ENCODE data around the gene WHRN. TPM values are rescaled to one million over a fixed set of nuclear protein-coding genes. Genes with fewer than 3 reads are reported as not detected.

The WHRN gene
- total and polyA plus RNA-seq, 2 of the 13 experiments (the other 11 are each of a cell fraction or from before 2014, with no cell fraction given) = 2.3 to 5.3 TPM

DNA sequence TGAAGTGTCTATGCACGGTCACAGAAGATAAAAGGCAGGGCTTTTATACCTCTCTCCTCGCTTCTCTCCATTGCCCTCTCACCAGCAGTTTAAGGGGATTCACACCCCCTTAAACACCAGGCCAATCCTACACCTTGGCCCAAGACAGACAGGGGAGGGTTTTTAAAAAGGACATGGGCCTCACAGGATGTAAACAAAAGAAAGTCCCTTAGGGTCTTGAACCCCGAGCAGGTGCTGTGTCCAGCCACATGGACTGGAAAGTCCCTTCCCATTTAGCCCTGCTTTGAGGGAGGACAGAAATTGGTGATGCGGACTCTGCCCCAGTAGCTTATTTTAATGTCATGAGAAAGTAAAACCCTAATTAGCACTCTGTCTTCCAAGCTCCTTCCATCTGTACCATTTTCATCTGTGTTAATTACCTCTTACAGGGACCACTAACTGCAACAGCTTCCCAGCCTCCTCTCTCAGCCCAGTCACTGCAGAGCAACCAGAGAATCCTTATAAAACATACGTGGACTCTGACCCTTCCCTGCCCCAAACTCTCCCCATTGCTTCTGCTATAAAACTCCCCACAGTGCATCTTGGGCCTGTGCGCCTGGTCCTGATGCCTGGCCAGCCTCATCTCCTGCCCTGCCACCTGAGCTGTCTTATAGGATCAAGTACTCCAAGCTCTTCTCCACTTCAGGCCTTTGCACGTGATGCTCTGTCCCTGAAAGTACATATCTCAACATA lies 16.7 kb downstream of the WHRN start:
- BruUV-seq (replicated peaks) = no TSS peak
- Histone ChIP-seq H3K4me2 (ENCODE audit: low read depth, low read length) (no peak overlapping the region), H4K20me1 (ENCODE audit: insufficient read depth, low read length) (no peaks in the 10 kb centered on the region), H3K9me3 (ENCODE audit: low read length) (no peaks in the 10 kb centered on the region), H3K9ac (ENCODE audit: insufficient read depth, low read depth, low read length) (no peak overlapping the region), H3K79me2 (ENCODE audit: insufficient read depth, low read length) (no peaks in the 10 kb centered on the region), H2AFZ (ENCODE audit: low read length) (no peak overlapping the region), H3K36me3 (replicated peaks in 1 of 2; ENCODE audit: control insufficient read depth in 1 of 2, insufficient read depth in 2 of 2, low read length in 2 of 2) (no peaks in the 10 kb centered on the region; a peak in 1 of 5 replicates), H3K4me3 (replicated peaks in 1 of 3; ENCODE audit: insufficient read depth in 1 of 3, low read depth in 2 of 3, low read length in 3 of 3) (no peak overlapping the region), H3K27ac (ENCODE audit: extremely low read length, insufficient read depth, low read length) (no peak overlapping the region), H3K4me1 (ENCODE audit: insufficient read depth, low read length) (no peaks in the 10 kb centered on the region), H3K27me3 (ENCODE audit: control insufficient read depth in 1 of 2, insufficient read depth in 2 of 2, low read length in 2 of 2) (no peaks in the 10 kb centered on the region)
- DNase-seq (ENCODE audit: low spot score) (no peak), ATAC-seq (no peak), FAIRE-seq (no peak)
- 82% methylated on average over 7 of the region's 7 CpGs for WGBS (ENCODE audit: low lambda C conversion rate)
- intact Hi-C loops (cut with micrococcal nuclease; ENCODE audit: unreplicated experiment) = loop anchor here (5.0 kb wide), 2 partner anchors 99 to 124 kb away; partner anchors contain the start of genes ATP6V1G1 and TMEM268
- in situ Hi-C loops (cut with HindIII; ENCODE audit: extremely low pct_ligation_motif_present, low pct_unique_long_range_greater_than_20kb) = loop anchor here (5.0 kb wide), 1 partner anchor 164 kb away; no protein-coding TSS in a partner anchor
- POLR2A ChIA-PET = interaction anchor here (1.7 kb wide), 1 partner anchor 13 kb away, joined by 4 read pairs; no protein-coding TSS in a partner anchor
- TF ChIP-seq ZNF160 (CRISPR knock-in tag; IDR thresholded peaks at IDR 0.05) = no peak
- CTCF ChIA-PET (ENCODE audit: low intra/inter-chr PET ratio, low total read pairs) = interaction anchor here (1.3 to 3.3 kb wide), 3 partner anchors 20 to 194 kb away, joined by 5 to 37 read pairs (median 5); partner anchors contain the start of gene TEX48

DNA sequence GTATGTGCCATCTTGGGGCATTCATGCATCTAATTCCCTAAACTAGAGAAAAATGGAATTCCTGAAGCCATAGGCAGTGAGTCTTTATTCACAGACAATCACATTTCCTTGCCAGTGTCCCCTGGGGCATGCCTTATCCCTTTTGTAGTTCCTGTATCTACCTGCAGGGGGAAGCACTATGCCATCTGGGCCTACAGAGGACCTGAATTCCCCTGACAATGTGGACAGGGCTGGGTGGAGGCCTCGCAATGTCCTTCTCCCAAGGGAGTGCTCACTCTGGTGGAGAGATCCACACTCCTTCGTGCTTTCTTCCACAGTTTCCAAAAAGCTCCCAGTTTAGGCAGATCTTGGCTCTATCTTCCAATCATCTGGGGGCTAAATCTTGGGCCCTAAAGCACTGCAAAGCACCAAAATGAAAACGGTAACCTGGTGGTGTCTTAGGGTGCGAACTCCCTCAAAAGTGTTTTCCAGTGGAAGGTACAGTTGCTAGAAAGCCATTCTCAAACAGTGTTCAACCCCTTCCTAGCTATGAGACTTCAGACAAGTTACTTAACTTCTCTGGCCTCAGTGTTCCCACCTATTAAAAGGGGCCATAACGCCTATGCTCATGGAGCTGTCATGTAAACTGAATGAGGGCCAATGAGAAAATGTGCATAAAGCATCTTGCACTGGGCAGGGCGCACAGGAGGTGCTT lies 17.5 kb downstream of the WHRN start:
- no peaks in the 10 kb centered on the region; a peak in 1 of 5 replicates for H3K36me3 ChIP-seq (replicated peaks in 1 of 2; ENCODE audit: control insufficient read depth in 1 of 2, insufficient read depth in 2 of 2, low read length in 2 of 2)
- 73% methylated on average over 6 of the region's 6 CpGs for WGBS (ENCODE audit: low lambda C conversion rate)
- no TSS peak for BruUV-seq (replicated peaks)
- no peak overlapping the region for H3K9ac ChIP-seq (ENCODE audit: insufficient read depth, low read depth, low read length)
- peaks cover under 1% of the 10 kb centered on the region; the same call in 1 of the 2 replicates for H4K20me1 ChIP-seq (ENCODE audit: insufficient read depth, low read length)
- ATAC-seq (peak; percentile 99), FAIRE-seq (peak; percentile 96), DNase-seq (ENCODE audit: low spot score) (peak; percentile 71)
- no peak overlapping the region for H2AFZ ChIP-seq (ENCODE audit: low read length)
- no peaks in the 10 kb centered on the region for H3K9me3 ChIP-seq (ENCODE audit: low read length)
- CTCF ChIA-PET (ENCODE audit: low intra/inter-chr PET ratio, low total read pairs) = interaction anchor here (1.2 to 3.3 kb wide), 5 partner anchors 19 to 194 kb away, joined by 3 to 37 read pairs (median 5); partner anchors contain the start of gene TEX48
- in situ Hi-C loops (cut with HindIII; ENCODE audit: extremely low pct_ligation_motif_present, low pct_unique_long_range_greater_than_20kb) (loop anchor here (5.0 kb wide), 1 partner anchor 165 kb away; no protein-coding TSS in a partner anchor), intact Hi-C loops (cut with micrococcal nuclease; ENCODE audit: unreplicated experiment) (loop anchor here (1.0 to 5.0 kb wide), 5 partner anchors 15 to 166 kb away; partner anchors contain the start of genes ATP6V1G1 and TMEM268)
- no peak overlapping the region for H3K4me2 ChIP-seq (ENCODE audit: low read depth, low read length)
- no peaks in the 10 kb centered on the region for H3K4me1 ChIP-seq (ENCODE audit: insufficient read depth, low read length)
- POLR2A ChIA-PET = interaction anchor here (1.7 kb wide), 1 partner anchor 14 kb away, joined by 4 read pairs; no protein-coding TSS in a partner anchor
- no peaks in the 10 kb centered on the region for H3K79me2 ChIP-seq (ENCODE audit: insufficient read depth, low read length)
- H3K27me3 ChIP-seq (ENCODE audit: control insufficient read depth in 1 of 2, insufficient read depth in 2 of 2, low read length in 2 of 2) = no peaks in the 10 kb centered on the region
- no peak overlapping the region for H3K27ac ChIP-seq (ENCODE audit: extremely low read length, insufficient read depth, low read length)
- no peak overlapping the region for H3K4me3 ChIP-seq (replicated peaks in 1 of 3; ENCODE audit: insufficient read depth in 1 of 3, low read depth in 2 of 3, low read length in 3 of 3)
- TF ChIP-seq, protein P1, sequence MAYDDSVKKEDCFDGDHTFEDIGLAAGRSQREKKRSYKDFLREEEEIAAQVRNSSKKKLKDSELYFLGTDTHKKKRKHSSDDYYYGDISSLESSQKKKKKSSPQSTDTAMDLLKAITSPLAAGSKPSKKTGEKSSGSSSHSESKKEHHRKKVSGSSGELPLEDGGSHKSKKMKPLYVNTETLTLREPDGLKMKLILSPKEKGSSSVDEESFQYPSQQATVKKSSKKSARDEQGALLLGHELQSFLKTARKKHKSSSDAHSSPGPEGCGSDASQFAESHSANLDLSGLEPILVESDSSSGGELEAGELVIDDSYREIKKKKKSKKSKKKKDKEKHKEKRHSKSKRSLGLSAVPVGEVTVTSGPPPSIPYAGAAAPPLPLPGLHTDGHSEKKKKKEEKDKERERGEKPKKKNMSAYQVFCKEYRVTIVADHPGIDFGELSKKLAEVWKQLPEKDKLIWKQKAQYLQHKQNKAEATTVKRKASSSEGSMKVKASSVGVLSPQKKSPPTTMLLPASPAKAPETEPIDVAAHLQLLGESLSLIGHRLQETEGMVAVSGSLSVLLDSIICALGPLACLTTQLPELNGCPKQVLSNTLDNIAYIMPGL (CRISPR knock-in tag; IDR thresholded peaks at IDR 0.05; ENCODE audit: borderline replicate concordance in 1 of 2, low read depth in 1 of 2) = peak in 1 of 2 experiments; percentile 40; a peak in 2 of 4 replicates
- TF ChIP-seq ZMYM3 (CRISPR knock-in tag; IDR thresholded peaks at IDR 0.05) (0 out of 2 replicates have a peak, but pooled peaks have one; percentile 21), STAG1 (CRISPR knock-in tag; IDR thresholded peaks at IDR 0.05) (peak; percentile 88), SIN3A (IDR thresholded peaks at IDR 0.05; ENCODE audit: borderline replicate concordance, low read depth, low read length) (no peak), BRD4 (CRISPR knock-in tag; IDR thresholded peaks at IDR 0.05) (0 out of 2 replicates have a peak, but pooled peaks have one; percentile 36), RAD21 (CRISPR knock-in tag; IDR thresholded peaks at IDR 0.05) (peak; percentile 80), ZNF350 (CRISPR knock-in tag; IDR thresholded peaks at IDR 0.05; ENCODE audit: borderline replicate concordance, low read depth) (no peak), RARG (CRISPR knock-in tag; IDR thresholded peaks at IDR 0.05; ENCODE audit: low read depth) (no peak), ZFP36L1 (CRISPR knock-in tag; IDR thresholded peaks at IDR 0.05) (0 out of 2 replicates have a peak, but pooled peaks have one; percentile 66)
- TF ChIP-seq, protein P2, sequence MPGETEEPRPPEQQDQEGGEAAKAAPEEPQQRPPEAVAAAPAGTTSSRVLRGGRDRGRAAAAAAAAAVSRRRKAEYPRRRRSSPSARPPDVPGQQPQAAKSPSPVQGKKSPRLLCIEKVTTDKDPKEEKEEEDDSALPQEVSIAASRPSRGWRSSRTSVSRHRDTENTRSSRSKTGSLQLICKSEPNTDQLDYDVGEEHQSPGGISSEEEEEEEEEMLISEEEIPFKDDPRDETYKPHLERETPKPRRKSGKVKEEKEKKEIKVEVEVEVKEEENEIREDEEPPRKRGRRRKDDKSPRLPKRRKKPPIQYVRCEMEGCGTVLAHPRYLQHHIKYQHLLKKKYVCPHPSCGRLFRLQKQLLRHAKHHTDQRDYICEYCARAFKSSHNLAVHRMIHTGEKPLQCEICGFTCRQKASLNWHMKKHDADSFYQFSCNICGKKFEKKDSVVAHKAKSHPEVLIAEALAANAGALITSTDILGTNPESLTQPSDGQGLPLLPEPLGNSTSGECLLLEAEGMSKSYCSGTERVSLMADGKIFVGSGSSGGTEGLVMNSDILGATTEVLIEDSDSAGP (CRISPR knock-in tag; IDR thresholded peaks at IDR 0.05; ENCODE audit: borderline replicate concordance) = peak; percentile 38; the same call in 1 of the 2 replicates

All from HepG2 (cell line).